Upper lobe of right lung (tissue), 1 donor: ENCODE data around the gene DENND1B. TPM values are rescaled to one million over a fixed set of nuclear protein-coding genes. Genes with fewer than 3 reads are reported as not detected.

ENCODE experiments used
- ATAC-seq: fragments of 200-7000 bp; cut with Tn5 transposase; one replicate; pipeline ENCODE4 v1.9.1; 2020; ENCODE audit warnings: mild to moderate bottlenecking, moderate library complexity
- DNase-seq: peaks from one replicate; pipeline ENCODE4 v3.0.0-alpha.2; 2020
- H3K27ac ChIP-seq: fragments of 200-600 bp; one replicate; pipeline ENCODE4 v1.8.0; 2022
- H3K27me3 ChIP-seq: fragments of 200-600 bp; one replicate; pipeline ENCODE4 v1.8.0; 2022; ENCODE audit warnings: mild to moderate bottlenecking
- H3K36me3 ChIP-seq: fragments of 200-600 bp; one replicate; pipeline ENCODE4 v1.8.0; 2022
- H3K4me1 ChIP-seq: fragments of 200-600 bp; one replicate; pipeline ENCODE4 v1.8.0; 2022
- H3K4me3 ChIP-seq: fragments of 200-600 bp; one replicate; pipeline ENCODE4 v1.8.0; 2022; ENCODE audit warnings: mild to moderate bottlenecking
- H3K9me3 ChIP-seq: fragments of 200-600 bp; one replicate; pipeline ENCODE4 v1.8.0; 2022
- CTCF ChIP-seq: fragments of 200-600 bp; IDR thresholded peaks from one replicate; pipeline ENCODE4 v1.8.0; 2022; ENCODE audit warnings: antibody characterized with exemption
- intact Hi-C: fragments of 100-400 bp; cut with DNase I; formaldehyde crosslinking; loops from one replicate; pipeline ENCODE4 v1.11.0; 2022
- total RNA-seq: library from RNA; stranded (reverse); fragmentation: NEBNext Ultra II Directional; extraction: Animal tissue kit (Norgen Biotek cat#: 25700); gene quantifications from one replicate; pipeline ENCODE4 v1.2.1, GENCODE V29; 2021
- donor health status: DM: no; HTN: yes; CAD: no; lungs with severe emphysema.

The DENND1B gene
- total RNA-seq, 1 donor from 2014 or later = 20.1 TPM

GRCh38 chr1:197683280-197683679 is 92.0 kb downstream of the DENND1B start:
- no peak overlapping the region for H3K4me3 ChIP-seq
- no peak for ATAC-seq

GRCh38 chr1:197680311-197680710 is 95.0 kb downstream of the DENND1B start:
- DNase-seq = no peak
- no peaks in the 10 kb centered on the region for H3K27me3 ChIP-seq
- no peaks in the 10 kb centered on the region for H3K9me3 ChIP-seq
- no peak overlapping the region for H3K4me3 ChIP-seq
- no peaks in the 10 kb centered on the region for H3K36me3 ChIP-seq
- no peak for TF ChIP-seq CTCF
- intact Hi-C loops = no loop called here
- H3K4me1 ChIP-seq = peaks cover 1% of the 10 kb centered on the region
- no peak for ATAC-seq
- H3K27ac ChIP-seq = no peak overlapping the region

More at GRCh38 chr1:197683280-197683679, 92.0 kb downstream of the DENND1B start:
- DNase-seq = no peak
- H3K27ac ChIP-seq = no peak overlapping the region
- no peak for TF ChIP-seq CTCF
- intact Hi-C loops = no loop called here
- H3K9me3 ChIP-seq = peaks cover 4% of the 10 kb centered on the region
- H3K36me3 ChIP-seq = no peaks in the 10 kb centered on the region
- H3K27me3 ChIP-seq = no peaks in the 10 kb centered on the region
- H3K4me1 ChIP-seq = no peaks in the 10 kb centered on the region

- Histone ChIP-seq H3K9me3 (no peaks in the 10 kb centered on the region), H3K27me3 (no peaks in the 10 kb centered on the region), H3K4me3 (no peak overlapping the region), H3K27ac (no peak overlapping the region), H3K4me1 (peaks cover 11% of the 10 kb centered on the region), H3K36me3 (no peaks in the 10 kb centered on the region)
- no peak for DNase-seq
- TF ChIP-seq CTCF = no peak
- intact Hi-C loops = no loop called here
- ATAC-seq = no peak
Observed at GRCh38 chr1:197677752-197678295, 97.5 kb downstream of the DENND1B start.

GRCh38 chr1:197677313-197677712 is 98.0 kb downstream of the DENND1B start:
- no peak for TF ChIP-seq CTCF
- intact Hi-C loops = no loop called here
- no peak overlapping the region for H3K27ac ChIP-seq
- H3K4me3 ChIP-seq = no peak overlapping the region
- no peaks in the 10 kb centered on the region for H3K9me3 ChIP-seq
- no peak for DNase-seq
- no peaks in the 10 kb centered on the region for H3K27me3 ChIP-seq
- H3K4me1 ChIP-seq = peaks cover 11% of the 10 kb centered on the region
- H3K36me3 ChIP-seq = no peaks in the 10 kb centered on the region
- ATAC-seq = no peak

- Histone ChIP-seq H3K36me3 (no peaks in the 10 kb centered on the region), H3K4me1 (peaks cover 11% of the 10 kb centered on the region), H3K4me3 (peak overlapping the region; percentile 38), H3K9me3 (no peaks in the 10 kb centered on the region), H3K27ac (no peak overlapping the region), H3K27me3 (no peaks in the 10 kb centered on the region)
- TF ChIP-seq CTCF = no peak
- ATAC-seq (peak; percentile 69), DNase-seq (no peak)
- intact Hi-C loops = no loop called here
Observed at GRCh38 chr1:197675583-197676208, 99.6 kb downstream of the DENND1B start.

- no peak for ATAC-seq
- TF ChIP-seq CTCF = no peak
- H3K27me3 ChIP-seq = no peaks in the 10 kb centered on the region
- no peak overlapping the region for H3K27ac ChIP-seq
- intact Hi-C loops = no loop called here
- no peaks in the 10 kb centered on the region for H3K36me3 ChIP-seq
- no peaks in the 10 kb centered on the region for H3K9me3 ChIP-seq
- no peak overlapping the region for H3K4me3 ChIP-seq
- DNase-seq = no peak
- H3K4me1 ChIP-seq = peaks cover 11% of the 10 kb centered on the region
Observed at GRCh38 chr1:197674286-197674685, 101.0 kb downstream of the DENND1B start.
